NCI-H187 (cell line): ENCODE data around the gene KCNQ1OT1.

Experiments
- DNase-seq, 2 experiments: peaks; one replicate each; lab custom pipeline; 2025; lab: John Stamatoyannopoulos, UW

Gene KCNQ1OT1

GRCh38 chr11:2719831-2720590, 20.2 kb upstream of the KCNQ1OT1 start:
- DNase-seq: no peak

GRCh38 chr11:2718817-2719438, 19.1 kb upstream of the KCNQ1OT1 start:
- DNase-seq: no peak

- DNase-seq: no peak
Observed at GRCh38 chr11:2717561-2718325, 17.9 kb upstream of the KCNQ1OT1 start.

GRCh38 chr11:2716376-2717095, 16.7 kb upstream of the KCNQ1OT1 start:
- no peak for DNase-seq

DNA sequence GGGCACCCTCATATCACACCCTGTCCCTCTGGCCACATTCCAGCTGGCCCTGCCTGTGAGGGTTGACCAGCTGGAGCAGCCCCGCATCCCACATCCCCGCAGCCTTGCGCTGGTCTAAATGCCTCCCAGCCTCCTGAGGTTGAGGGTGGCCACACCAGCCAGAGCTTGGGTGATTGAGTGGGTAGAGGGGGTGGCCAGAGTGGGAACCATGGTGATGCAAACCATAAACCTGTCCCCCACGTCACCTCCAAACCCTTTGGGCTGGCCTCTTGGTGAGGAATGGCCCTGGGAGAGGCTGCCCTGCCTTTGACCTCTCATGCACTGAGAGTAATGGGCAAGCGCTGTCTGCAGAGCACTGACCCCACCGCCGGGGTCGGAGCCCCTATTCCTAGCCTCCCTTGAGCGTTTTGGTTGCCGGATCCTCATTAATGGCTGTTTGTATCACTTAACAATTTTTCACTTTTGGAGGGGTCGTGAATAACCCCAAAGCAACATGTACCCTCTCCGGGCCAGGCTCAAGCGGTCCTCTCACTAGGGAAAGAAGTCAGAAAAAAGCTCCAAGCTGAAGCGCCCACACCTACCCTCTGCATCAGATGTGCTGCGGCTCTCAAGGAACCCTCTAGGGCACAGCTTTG, 16.0 kb upstream of the KCNQ1OT1 start:
- DNase-seq: no peak

GRCh38 chr11:2714871-2715270, 15.1 kb upstream of the KCNQ1OT1 start:
- no peak for DNase-seq

- DNase-seq: no peak
Observed at GRCh38 chr11:2714463-2714800, 14.6 kb upstream of the KCNQ1OT1 start.

DNA sequence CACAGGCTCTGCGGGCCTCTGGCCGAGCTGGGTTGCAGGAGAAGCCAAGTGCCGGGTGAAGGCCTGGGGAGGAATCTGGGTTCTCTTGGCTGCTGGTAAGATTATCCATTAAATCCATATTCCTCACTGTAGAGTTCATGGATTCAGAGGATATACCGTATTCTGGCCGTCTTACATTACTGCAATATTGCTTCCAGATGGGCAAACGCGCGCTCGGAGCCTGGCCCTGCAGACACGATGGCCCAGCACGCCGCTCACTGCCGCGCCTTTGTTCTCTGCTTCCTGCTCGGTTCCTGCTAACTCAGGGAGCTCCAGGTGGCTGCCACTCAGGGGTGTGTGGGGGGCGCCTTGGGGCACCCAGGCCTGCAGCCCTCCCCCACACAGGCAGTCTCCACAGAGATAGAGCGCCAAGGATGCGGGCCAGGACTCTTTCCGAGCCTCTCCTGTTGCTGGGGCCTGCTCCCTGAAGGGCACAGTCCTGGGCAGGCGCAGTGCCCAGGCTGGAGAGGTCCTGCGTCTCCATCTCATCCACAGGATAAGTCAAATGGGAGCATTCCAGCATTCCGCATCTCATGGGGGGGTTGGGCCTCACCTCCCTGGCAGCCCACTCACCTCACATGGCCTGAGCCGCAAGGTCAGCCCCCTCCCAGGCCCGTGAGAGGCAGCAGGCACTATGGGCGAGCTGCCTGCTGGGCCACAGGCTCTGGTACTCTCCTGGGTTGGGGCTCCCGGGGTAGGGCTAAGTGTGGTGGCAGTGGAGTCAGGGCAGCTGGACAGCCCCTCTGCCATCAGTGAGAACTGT, 14.1 kb upstream of the KCNQ1OT1 start:
- no peak for DNase-seq

DNA sequence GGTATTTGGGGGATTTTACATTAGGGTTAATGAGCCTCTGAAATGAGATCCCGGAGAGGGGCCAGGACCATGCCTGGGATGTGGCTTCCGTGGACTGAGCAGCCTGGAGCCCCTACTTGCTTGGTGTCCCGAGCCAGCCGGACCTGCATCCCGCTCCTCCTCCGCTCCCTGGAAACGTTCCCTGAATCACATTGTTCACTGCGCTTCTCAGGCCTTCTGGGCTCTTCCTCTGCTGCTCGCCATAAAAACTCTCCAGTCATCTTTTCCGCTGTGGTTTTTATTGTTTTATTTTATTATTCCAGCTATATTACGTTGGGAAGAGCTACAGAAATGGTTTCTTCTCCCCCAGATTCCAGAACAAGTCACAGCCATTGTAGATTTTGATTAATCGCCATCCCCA, 13.3 kb upstream of the KCNQ1OT1 start:
- DNase-seq: no peak

DNA sequence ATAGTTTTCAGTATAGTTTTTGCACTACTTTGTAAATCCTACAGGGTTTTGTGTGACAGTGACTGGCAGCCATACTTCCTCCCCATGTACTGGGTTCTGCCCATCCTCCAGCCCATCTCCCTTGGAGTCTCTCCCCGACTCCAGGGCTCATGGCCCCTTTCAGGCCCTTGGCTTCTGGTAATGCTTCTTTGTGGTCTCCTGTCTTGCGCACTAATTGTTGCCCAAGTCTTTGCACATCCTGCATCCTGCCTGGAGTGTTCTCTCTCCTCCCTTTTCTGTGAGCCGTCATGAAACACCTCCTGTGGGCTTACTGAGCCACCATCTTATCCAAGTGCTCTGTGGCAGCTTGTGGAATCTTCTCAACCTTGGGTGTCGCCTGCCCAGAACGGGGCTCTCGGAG, 11.4 kb upstream of the KCNQ1OT1 start:
- DNase-seq: no peak

GRCh38 chr11:2709429-2709828, 9.6 kb upstream of the KCNQ1OT1 start:
- DNase-seq: no peak

DNA sequence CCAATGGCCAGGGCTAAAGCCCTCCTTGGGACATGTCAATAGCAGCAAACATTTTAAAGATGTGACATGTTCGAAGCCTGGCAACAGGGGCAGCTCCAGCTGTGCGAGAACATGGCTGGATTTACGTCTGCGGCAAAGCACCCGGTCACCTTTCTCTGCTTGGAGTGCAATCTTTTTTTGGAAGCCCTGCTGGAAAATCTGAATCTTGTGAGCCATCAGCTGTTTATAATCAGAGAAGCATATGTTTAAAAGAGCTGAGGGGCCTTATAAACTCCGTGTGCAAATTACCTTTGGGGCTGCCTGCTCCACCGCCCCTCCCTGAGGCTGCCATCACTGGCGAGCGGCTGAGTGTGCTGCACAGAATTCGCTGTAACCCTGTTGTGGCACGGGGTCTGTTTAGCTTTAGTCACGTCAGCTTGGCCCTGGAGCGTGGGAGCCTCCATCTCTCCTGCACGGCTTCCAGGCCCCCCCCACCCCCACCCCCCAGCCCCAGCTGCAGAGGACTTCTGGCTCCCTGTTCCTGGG, 9.0 kb upstream of the KCNQ1OT1 start:
- DNase-seq: no peak

GRCh38 chr11:2708151-2708581, 8.4 kb upstream of the KCNQ1OT1 start:
- no peak for DNase-seq

- no peak for DNase-seq
Observed at GRCh38 chr11:2707736-2708135, 7.9 kb upstream of the KCNQ1OT1 start.

DNA sequence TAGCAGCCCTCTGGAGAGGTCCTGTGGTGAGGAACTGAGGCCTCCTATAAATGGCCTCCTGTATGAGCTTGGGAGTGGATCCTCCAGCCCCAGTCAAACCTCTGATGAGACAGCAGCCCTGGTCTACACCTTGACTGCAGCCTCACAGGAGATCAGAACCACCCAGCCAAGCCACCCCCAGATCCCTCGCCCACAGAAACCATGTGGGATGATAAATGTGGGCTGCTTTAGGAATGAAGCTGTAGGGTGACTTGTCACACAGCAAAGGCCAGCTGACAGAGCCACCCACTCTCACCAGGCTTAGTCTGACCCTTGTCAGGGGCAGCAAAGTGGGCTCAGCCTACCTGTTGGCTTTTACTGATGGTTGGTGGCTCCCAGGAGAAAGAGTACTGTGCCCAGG, 6.5 kb upstream of the KCNQ1OT1 start:
- no peak for DNase-seq

GRCh38 chr11:2704896-2705606, 5.3 kb upstream of the KCNQ1OT1 start:
- DNase-seq: no peak

DNA sequence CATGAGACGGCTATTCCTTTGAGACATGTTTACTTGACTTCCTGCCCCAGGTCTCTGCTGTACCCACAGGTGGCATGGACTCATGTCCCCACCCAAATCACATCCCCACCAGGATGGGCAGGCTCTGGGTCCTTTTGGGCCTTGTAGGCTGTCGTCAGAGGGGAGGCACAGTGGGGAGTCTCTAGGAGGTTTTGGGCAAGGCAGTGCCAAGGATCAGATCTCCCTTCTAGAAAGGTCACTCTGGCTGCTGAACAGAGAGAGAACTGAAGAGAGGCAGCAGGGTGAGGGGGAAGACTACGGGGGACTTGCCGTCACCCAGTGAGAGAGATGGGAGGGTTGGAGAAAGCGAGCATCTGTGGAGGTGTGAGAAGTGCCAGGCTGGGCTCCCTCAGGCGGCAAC, 4.6 kb upstream of the KCNQ1OT1 start:
- DNase-seq: no peak

DNA sequence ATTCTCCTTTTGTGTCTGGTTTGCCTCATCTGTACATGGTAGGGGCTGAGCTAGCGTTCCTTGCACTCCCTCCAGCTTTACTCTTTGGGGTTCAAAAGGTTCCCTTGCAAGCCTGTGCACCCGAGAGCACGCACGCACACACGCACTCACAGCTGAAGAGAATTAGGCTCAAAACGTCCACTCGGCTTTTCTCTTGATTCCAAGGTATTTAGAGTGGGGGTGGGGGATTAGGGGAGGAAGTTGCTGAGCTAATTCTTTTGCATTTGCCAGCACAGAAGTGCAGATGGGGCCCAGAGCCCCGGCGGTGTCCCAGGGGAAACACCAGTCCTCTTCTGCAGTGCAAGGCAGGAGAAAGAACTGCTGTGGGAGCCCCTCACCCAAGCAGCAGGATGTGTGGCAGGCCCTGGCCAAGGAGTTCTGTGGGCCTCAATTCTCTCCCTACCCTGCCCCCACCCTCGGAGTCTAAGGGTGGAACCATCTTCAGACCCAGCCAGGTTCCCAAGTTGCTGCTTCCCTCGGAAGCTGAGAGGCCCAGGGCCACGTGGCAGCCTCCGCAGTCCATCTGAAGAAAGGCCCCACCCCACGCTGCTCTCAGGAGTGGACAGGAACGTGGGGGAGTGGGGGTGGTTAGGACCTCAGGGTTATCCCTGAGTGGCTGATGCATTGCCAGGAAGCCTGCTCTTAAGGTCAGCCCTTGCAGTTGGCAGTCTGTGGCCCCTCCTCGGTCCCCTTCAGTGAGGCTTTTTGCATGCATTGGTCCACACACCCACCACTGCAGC, 3.8 kb upstream of the KCNQ1OT1 start:
- no peak for DNase-seq

DNA sequence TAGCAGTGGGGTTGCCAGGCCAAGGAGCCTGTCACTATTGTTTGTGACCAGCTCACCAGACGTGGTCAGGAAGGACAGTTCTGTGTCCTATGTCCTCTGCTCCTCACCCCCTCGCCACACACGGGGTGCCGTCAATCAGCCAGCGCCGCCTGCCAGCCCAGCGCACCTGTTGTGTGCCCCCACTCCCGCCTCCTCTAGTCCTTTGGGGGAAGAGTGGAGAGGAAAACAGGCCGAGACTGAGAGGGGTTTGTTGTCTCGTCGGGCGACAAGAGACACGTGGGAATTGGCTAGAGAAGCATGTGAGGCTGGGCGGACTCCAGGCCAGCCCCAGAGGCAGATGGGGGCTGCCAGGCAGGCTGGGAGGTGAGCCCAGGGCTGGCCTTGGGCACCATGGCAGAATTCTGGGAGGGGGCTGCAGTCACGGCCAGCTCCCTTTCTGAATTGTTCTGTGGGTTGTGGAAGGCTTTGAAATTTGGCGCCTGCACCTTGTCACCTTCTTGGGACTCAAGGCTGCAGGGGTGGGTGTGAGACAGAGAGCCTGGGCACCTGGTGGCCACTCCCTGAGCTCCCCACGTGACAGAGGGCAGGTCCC, 3.1 kb upstream of the KCNQ1OT1 start:
- DNase-seq: no peak
